GM12864 (cell line): ENCODE data around the gene ZNF577.

Experiments used
- DNase-seq: peaks from one replicate; pipeline ENCODE4 v3.0.0-alpha.2; 2011; ENCODE audit warnings: low read depth
- H3K4me3 ChIP-seq: 2 replicates; pipeline ENCODE4 v1.5.1; 2011; ENCODE audit warnings: mild to moderate bottlenecking, low read depth, low read length, control low read depth
- TF ChIP-seq, protein P1 (sequence below): IDR thresholded peaks from 2 replicates; pipeline ENCODE4 v1.5.1; 2011; ENCODE audit warnings: low read depth, mild to moderate bottlenecking, moderate library complexity, low read length, control low read depth, inconsistent platforms; ENCODE audit errors: missing control alignments

Gene ZNF577

DNA sequence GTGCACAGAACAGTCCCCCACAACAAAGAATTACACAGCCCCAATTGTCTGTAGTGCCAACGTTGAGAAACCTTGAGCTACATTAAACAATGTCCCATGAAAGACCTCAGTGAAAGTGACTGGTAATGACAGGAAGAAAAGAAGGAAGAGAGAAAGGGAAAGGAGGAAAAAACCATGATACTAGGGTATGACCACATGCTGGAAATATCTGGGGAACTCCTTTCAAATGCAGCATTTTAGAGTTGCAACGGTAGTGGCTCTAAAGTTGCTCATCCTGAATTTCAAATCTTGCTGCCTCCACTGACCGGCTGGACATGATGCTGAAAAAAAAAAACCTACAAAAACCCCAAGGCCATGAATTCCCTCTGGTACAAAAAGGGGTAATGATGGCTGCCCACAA is 66.3 kb downstream of the ZNF577 start:
- no peak overlapping the region for H3K4me3 ChIP-seq
- TF ChIP-seq, protein P1, sequence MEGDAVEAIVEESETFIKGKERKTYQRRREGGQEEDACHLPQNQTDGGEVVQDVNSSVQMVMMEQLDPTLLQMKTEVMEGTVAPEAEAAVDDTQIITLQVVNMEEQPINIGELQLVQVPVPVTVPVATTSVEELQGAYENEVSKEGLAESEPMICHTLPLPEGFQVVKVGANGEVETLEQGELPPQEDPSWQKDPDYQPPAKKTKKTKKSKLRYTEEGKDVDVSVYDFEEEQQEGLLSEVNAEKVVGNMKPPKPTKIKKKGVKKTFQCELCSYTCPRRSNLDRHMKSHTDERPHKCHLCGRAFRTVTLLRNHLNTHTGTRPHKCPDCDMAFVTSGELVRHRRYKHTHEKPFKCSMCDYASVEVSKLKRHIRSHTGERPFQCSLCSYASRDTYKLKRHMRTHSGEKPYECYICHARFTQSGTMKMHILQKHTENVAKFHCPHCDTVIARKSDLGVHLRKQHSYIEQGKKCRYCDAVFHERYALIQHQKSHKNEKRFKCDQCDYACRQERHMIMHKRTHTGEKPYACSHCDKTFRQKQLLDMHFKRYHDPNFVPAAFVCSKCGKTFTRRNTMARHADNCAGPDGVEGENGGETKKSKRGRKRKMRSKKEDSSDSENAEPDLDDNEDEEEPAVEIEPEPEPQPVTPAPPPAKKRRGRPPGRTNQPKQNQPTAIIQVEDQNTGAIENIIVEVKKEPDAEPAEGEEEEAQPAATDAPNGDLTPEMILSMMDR = no peak
- no peak for DNase-seq
